ENCODE data around the gene COQ8A.
"Not testable (repeated sequence)": the region's sequence is repeated elsewhere in the genome, so short reads cannot be mapped to it uniquely, and the experiment has no call there.

The COQ8A gene

GRCh38 chr1:226929260-226930111 is 10.6 kb upstream of the COQ8A start:
- DNase-seq (ENCODE audit: low read depth): not testable (repeated sequence)

GRCh38 chr1:226934483-226935237 is 5.4 kb upstream of the COQ8A start:
- peak; percentile 21 for DNase-seq (ENCODE audit: low read depth)

GRCh38 chr1:226937940-226938725 is 2.0 kb upstream of the COQ8A start:
- DNase-seq (ENCODE audit: low read depth): no peak

- peak; percentile 59 for DNase-seq (ENCODE audit: low read depth)
Measured at GRCh38 chr1:226938903-226939437, 1.1 kb upstream of the COQ8A start.

- DNase-seq (ENCODE audit: low read depth): no peak
Measured at GRCh38 chr1:226939438-226940028, 561 bp upstream of the COQ8A start.

GRCh38 chr1:226940806-226941067 is 643 bp downstream of the COQ8A start:
- DNase-seq (ENCODE audit: low read depth): no peak

GRCh38 chr1:226942392-226942791 is 2.3 kb downstream of the COQ8A start:
- no peak for DNase-seq (ENCODE audit: low read depth)

- DNase-seq (ENCODE audit: low read depth): no peak
Measured at GRCh38 chr1:226943156-226943555, 3.1 kb downstream of the COQ8A start.

- no peak for DNase-seq (ENCODE audit: low read depth)
Measured at GRCh38 chr1:226943927-226944326, 3.8 kb downstream of the COQ8A start.

- no peak for DNase-seq (ENCODE audit: low read depth)
Measured at GRCh38 chr1:226945106-226945857, 5.2 kb downstream of the COQ8A start.

- DNase-seq (ENCODE audit: low read depth): no peak
Measured at GRCh38 chr1:226945858-226946245, 5.8 kb downstream of the COQ8A start.

GRCh38 chr1:226946285-226946684 is 6.2 kb downstream of the COQ8A start:
- DNase-seq (ENCODE audit: low read depth): no peak

GRCh38 chr1:226946841-226947240 is 6.7 kb downstream of the COQ8A start:
- DNase-seq (ENCODE audit: low read depth): no peak

GRCh38 chr1:226948051-226948450 is 8.0 kb downstream of the COQ8A start:
- no peak for DNase-seq (ENCODE audit: low read depth)

GRCh38 chr1:226948480-226948879 is 8.4 kb downstream of the COQ8A start:
- DNase-seq (ENCODE audit: low read depth): no peak

- no peak for DNase-seq (ENCODE audit: low read depth)
Measured at GRCh38 chr1:226948996-226949395, 8.9 kb downstream of the COQ8A start.

GRCh38 chr1:226949401-226949800 is 9.3 kb downstream of the COQ8A start:
- DNase-seq (ENCODE audit: low read depth): no peak

GRCh38 chr1:226950316-226950715 is 10.2 kb downstream of the COQ8A start:
- no peak for DNase-seq (ENCODE audit: low read depth)

GRCh38 chr1:226950871-226951270 is 10.8 kb downstream of the COQ8A start:
- DNase-seq (ENCODE audit: low read depth): no peak

GRCh38 chr1:226951286-226952117 is 11.4 kb downstream of the COQ8A start:
- DNase-seq (ENCODE audit: low read depth): no peak

GRCh38 chr1:226952118-226952441 is 12.0 kb downstream of the COQ8A start:
- DNase-seq (ENCODE audit: low read depth): no peak
